Bronchial epithelial cell (primary cell): ENCODE measurements around the gene GCLC. TPM values are rescaled to one million over a fixed set of nuclear protein-coding genes. Genes with fewer than 3 reads are reported as not detected.

Experiments
- DNase-seq: peaks from one replicate; pipeline ENCODE4 v3.0.0-alpha.2; 2010; ENCODE audit warnings: low read depth
- FAIRE-seq: peaks from 2 replicates; lab custom pipeline; 2011; peaks lifted over from hg19 to GRCh38; lab: Jason Lieb, UNC
- H3K27me3 ChIP-seq: 2 replicates; pipeline ENCODE4 v1.5.1; 2011; ENCODE audit warnings: low read length; ENCODE audit not compliant: control insufficient read depth, insufficient read depth
- H3K36me3 ChIP-seq: 2 replicates; pipeline ENCODE4 v1.5.1; 2011; ENCODE audit warnings: low read length; ENCODE audit not compliant: control insufficient read depth, insufficient read depth
- H3K4me3 ChIP-seq: 2 replicates; pipeline ENCODE4 v1.5.1; 2011; ENCODE audit warnings: mild to moderate bottlenecking, low read depth, low read length, control low read depth
- total RNA-seq: library from RNA; depleted of rRNA; stranded (reverse); fragments of >200 nt; gene quantifications from 2 replicates; pipeline ENCODE4 v1.2.1, GENCODE V29; 2014
- TF ChIP-seq, protein P1 (sequence below): IDR thresholded peaks from 2 replicates; pipeline ENCODE4 v1.5.1; 2011; ENCODE audit warnings: mild to moderate bottlenecking, moderate library complexity, low read length, control low read depth, inconsistent platforms; ENCODE audit not compliant: insufficient read depth, severe bottlenecking

Gene GCLC
- total RNA-seq, 1 donor from 2014 or later = 74.8 TPM

DNA sequence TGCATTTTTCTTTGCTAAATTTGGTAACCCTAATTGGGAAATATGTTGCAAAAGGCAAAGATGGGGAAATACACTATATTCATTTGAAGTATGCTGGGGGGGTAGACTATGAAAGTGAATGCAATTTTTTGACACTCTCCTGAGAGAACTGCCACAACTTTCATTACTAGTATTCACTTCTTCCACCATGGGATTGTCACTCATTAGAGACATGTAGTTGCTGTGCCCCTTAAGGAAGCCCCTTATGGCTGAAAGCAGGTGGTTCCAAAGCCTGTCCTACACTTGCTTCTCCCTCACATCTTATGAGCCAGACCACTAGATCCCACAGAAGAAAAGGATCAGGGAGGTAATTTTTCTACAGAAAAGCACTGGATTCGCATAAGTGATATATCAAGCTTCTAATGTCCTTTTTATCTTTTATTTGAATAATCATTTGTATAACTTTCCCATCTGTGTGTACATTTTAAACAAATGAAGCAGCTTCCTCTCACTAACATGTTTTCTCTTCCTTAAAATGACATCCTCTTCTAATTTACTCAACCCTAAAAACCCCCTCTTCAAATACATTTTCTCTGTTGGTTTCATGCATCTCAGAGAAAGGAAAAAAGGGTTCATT is 83.8 kb downstream of the GCLC start:
- Histone ChIP-seq H3K4me3 (no peak overlapping the region), H3K36me3 (no peaks in the 10 kb centered on the region), H3K27me3 (no peaks in the 10 kb centered on the region)
- no peak for DNase-seq
- TF ChIP-seq, protein P1, sequence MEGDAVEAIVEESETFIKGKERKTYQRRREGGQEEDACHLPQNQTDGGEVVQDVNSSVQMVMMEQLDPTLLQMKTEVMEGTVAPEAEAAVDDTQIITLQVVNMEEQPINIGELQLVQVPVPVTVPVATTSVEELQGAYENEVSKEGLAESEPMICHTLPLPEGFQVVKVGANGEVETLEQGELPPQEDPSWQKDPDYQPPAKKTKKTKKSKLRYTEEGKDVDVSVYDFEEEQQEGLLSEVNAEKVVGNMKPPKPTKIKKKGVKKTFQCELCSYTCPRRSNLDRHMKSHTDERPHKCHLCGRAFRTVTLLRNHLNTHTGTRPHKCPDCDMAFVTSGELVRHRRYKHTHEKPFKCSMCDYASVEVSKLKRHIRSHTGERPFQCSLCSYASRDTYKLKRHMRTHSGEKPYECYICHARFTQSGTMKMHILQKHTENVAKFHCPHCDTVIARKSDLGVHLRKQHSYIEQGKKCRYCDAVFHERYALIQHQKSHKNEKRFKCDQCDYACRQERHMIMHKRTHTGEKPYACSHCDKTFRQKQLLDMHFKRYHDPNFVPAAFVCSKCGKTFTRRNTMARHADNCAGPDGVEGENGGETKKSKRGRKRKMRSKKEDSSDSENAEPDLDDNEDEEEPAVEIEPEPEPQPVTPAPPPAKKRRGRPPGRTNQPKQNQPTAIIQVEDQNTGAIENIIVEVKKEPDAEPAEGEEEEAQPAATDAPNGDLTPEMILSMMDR = no peak
- FAIRE-seq = no peak

- Histone ChIP-seq H3K27me3 (no peaks in the 10 kb centered on the region), H3K4me3 (no peak overlapping the region), H3K36me3 (no peaks in the 10 kb centered on the region)
- DNase-seq (no peak), FAIRE-seq (no peak)
- TF ChIP-seq, protein P1 = no peak
Measured at GRCh38 chr6:53458105-53458866, 86.6 kb downstream of the GCLC start.

- FAIRE-seq (no peak), DNase-seq (no peak)
- no peak overlapping the region for H3K4me3 ChIP-seq
- H3K36me3 ChIP-seq = no peaks in the 10 kb centered on the region
- TF ChIP-seq, protein P1 = no peak
- no peaks in the 10 kb centered on the region for H3K27me3 ChIP-seq
Measured at GRCh38 chr6:53456809-53457208, 88.1 kb downstream of the GCLC start.

DNA sequence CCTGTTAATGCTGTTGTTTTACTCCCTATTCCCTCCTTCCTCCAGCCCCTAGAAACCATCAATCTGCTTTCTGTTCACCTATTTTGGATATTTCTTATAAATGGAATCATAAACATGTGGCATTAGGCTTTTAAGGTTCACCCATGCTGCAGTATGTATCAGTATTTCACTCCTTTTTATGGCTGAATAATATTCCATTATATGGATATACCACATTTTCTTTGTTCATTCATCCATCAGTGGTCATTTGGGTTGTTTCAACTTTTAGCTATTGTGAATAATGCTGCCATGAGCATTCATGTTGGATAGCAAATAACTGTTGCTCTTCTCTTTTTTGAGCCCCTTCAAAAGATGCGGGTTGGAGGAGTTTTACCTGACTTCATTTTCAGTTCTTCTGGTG is 89.2 kb downstream of the GCLC start:
- DNase-seq = no peak
- Histone ChIP-seq H3K36me3 (no peaks in the 10 kb centered on the region), H3K27me3 (no peaks in the 10 kb centered on the region), H3K4me3 (no peak overlapping the region)
- FAIRE-seq = no peak
- TF ChIP-seq, protein P1 = no peak

DNA sequence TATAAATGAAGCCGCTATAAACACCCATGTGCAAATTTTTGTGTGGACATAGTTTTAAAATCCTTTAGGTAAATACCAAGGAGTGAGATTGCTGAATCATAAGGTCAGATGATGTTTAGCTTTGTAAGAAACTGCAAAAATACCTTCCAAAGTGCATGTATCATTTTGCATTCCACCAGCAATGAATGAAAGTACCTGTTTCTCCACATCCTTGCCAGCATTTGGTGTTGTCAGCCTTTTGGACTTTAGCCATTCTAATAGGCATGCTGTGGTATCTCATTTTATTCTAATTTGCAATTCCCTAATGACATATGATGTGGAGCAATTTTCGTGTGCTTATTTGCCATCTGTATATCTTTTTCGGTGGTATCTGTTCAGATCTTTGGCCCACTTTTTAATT is 93.7 kb downstream of the GCLC start:
- Histone ChIP-seq H3K4me3 (no peak overlapping the region), H3K27me3 (no peaks in the 10 kb centered on the region), H3K36me3 (no peaks in the 10 kb centered on the region)
- DNase-seq (no peak), FAIRE-seq (no peak)
- TF ChIP-seq, protein P1 = no peak
